SH-SY5Y (cell line): ENCODE data around the gene ADAM20.

Experiments used
- GATA2 ChIP-seq: IDR thresholded peaks from 2 replicates; pipeline ENCODE4 v1.6.1; 2011; ENCODE audit warnings: mild to moderate bottlenecking, low read depth, low read length
- GATA3 ChIP-seq: IDR thresholded peaks from 2 replicates; pipeline ENCODE4 v1.6.1; 2011; ENCODE audit warnings: low read depth, mild to moderate bottlenecking, low read length, moderate library complexity

DNA sequence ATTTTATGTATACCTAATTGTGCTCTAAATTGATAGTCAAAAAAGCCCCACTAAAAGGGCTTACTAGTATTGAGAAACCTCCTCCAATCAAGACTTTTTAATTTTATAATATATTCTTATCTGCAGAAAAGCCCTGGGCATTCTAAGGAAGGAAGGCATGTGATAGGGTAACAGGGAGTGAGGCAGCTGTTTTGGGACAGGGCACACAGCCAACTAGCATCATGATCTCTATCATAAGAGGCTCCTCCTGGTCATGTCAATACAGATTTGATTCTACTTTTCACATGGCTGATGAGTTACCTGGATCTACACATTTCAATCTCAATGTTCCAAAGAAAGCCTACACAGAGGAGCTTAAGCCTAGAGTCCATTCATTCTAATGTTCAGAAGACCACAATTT, 9.1 kb downstream of the ADAM20 start:
- no peak for TF ChIP-seq GATA2
- TF ChIP-seq GATA3, result no peak
